IMR-90 (cell line): ENCODE data around the gene FAM177A1. TPM values are rescaled to one million over a fixed set of nuclear protein-coding genes. Genes with fewer than 3 reads are reported as not detected.

Source experiments
- ATAC-seq: fragments of 200-7000 bp; cut with Tn5 transposase; 2 replicates; pipeline ENCODE4 v1.9.1; 2020; ENCODE audit warnings: low read depth, mild to moderate bottlenecking, moderate library complexity
- BruUV-seq: library from RNA; stranded (reverse); fragments of 400-500 nt; replicated peaks from 2 replicates; lab custom pipeline; 2021; lab: Mats Ljungman, UMichigan
- CTCF ChIA-PET: fragments of 300-600 bp; formaldehyde crosslinking; extraction: SDS; loops from one replicate; lab custom pipeline; 2021; ENCODE audit warnings: antibody characterized with exemption; lab: Yijun Ruan, JAX
- POLR2A ChIA-PET: fragments of 300-600 bp; sonication (Branson Sonifier 250); formaldehyde crosslinking; loops from one replicate; lab custom pipeline; 2022; ENCODE audit warnings: antibody characterized with exemption; ENCODE audit not compliant: unreplicated experiment; lab: Charles Lee
- DNase-seq: peaks from one replicate; pipeline ENCODE4 v3.0.0; 2013
- H2AFZ ChIP-seq: replicated peaks from 2 replicates; pipeline ENCODE3; 2013; ENCODE audit warnings: low read length, mild to moderate bottlenecking; ENCODE audit not compliant: poor library complexity
- H2AK5ac ChIP-seq: 2 replicates; pipeline ENCODE4 v1.6.1; 2013; ENCODE audit warnings: low read depth, low read length, inconsistent platforms
- H2AK9ac ChIP-seq: replicated peaks from 2 replicates; pipeline ENCODE3; 2013; ENCODE audit warnings: mild to moderate bottlenecking, low read depth, low read length, moderate library complexity; ENCODE audit not compliant: poor library complexity
- H2BK120ac ChIP-seq: 2 replicates; pipeline ENCODE4 v1.6.1; 2013; ENCODE audit warnings: low read depth, low read length, inconsistent platforms
- H2BK15ac ChIP-seq: 3 replicates; pipeline ENCODE4 v1.6.1; 2013; ENCODE audit warnings: low read depth, low read length, inconsistent platforms
- H2BK20ac ChIP-seq: 2 replicates; pipeline ENCODE4 v1.6.1; 2013; ENCODE audit warnings: low read depth, mild to moderate bottlenecking, inconsistent platforms, low read length, moderate library complexity
- H2BK5ac ChIP-seq: 2 replicates; pipeline ENCODE4 v1.6.1; 2013; ENCODE audit warnings: mild to moderate bottlenecking, low read depth, low read length, inconsistent platforms; ENCODE audit not compliant: poor library complexity, severe bottlenecking
- H3K14ac ChIP-seq: replicated peaks from 2 replicates; pipeline ENCODE4 v1.6.1; 2013; ENCODE audit warnings: low read depth, low read length, inconsistent platforms
- H3K18ac ChIP-seq: 2 replicates; pipeline ENCODE4 v1.6.1; 2013; ENCODE audit warnings: low read depth, low read length, control low read depth
- H3K23ac ChIP-seq: 2 replicates; pipeline ENCODE4 v1.6.1; 2013; ENCODE audit warnings: low read depth, low read length, inconsistent platforms
- H3K27ac ChIP-seq: 2 replicates; pipeline ENCODE4 v1.5.1; 2013; ENCODE audit warnings: mild to moderate bottlenecking, control low read depth, low read length; ENCODE audit not compliant: insufficient read depth
- H3K27me3 ChIP-seq: 2 replicates; pipeline ENCODE4 v1.6.1; 2013; ENCODE audit warnings: low read length; ENCODE audit not compliant: control insufficient read depth, insufficient read depth
- H3K36me3 ChIP-seq: 2 replicates; pipeline ENCODE4 v1.6.1; 2013; ENCODE audit warnings: low read length, mixed read lengths; ENCODE audit not compliant: control insufficient read depth, insufficient read depth
- H3K4ac ChIP-seq: 2 replicates; pipeline ENCODE4 v1.6.1; 2013; ENCODE audit warnings: low read depth, low read length, inconsistent platforms
- H3K4me1 ChIP-seq: 2 replicates; pipeline ENCODE4 v1.6.1; 2013; ENCODE audit warnings: low read length, mixed read lengths; ENCODE audit not compliant: control insufficient read depth, insufficient read depth
- H3K4me2 ChIP-seq: 2 replicates; pipeline ENCODE4 v1.6.1; 2013; ENCODE audit warnings: low read depth, mild to moderate bottlenecking, control low read depth, low read length, moderate library complexity
- H3K4me3 ChIP-seq: 2 replicates; pipeline ENCODE4 v1.5.1; 2013; ENCODE audit warnings: low read depth, mild to moderate bottlenecking, control low read depth, low read length, moderate library complexity; ENCODE audit not compliant: insufficient read depth
- H3K56ac ChIP-seq: 2 replicates; pipeline ENCODE4 v1.6.1; 2013; ENCODE audit warnings: low read length, inconsistent platforms; ENCODE audit not compliant: insufficient read depth; ENCODE audit errors: extremely low read depth
- H3K79me1 ChIP-seq, 2 experiments: 2 replicates each; pipeline ENCODE4 v1.6.1; 2013; ENCODE audit warnings: low read length in 2 of 2, inconsistent platforms in 1 of 2, low read depth in 1 of 2
- H3K9ac ChIP-seq: 2 replicates; pipeline ENCODE4 v1.6.1; 2013; ENCODE audit warnings: low read depth, low read length, control low read depth
- H3K9me1 ChIP-seq: 2 replicates; pipeline ENCODE4 v1.6.1; 2013; ENCODE audit warnings: low read length, inconsistent platforms; ENCODE audit not compliant: insufficient read depth
- H3K9me3 ChIP-seq: 2 replicates; pipeline ENCODE4 v1.6.1; 2013; ENCODE audit warnings: low read length; ENCODE audit not compliant: control insufficient read depth, insufficient read depth
- H4K20me1 ChIP-seq: 2 replicates; pipeline ENCODE4 v1.6.1; 2013; ENCODE audit warnings: low read length, inconsistent platforms; ENCODE audit not compliant: insufficient read depth
- H4K5ac ChIP-seq: 2 replicates; pipeline ENCODE4 v1.6.1; 2013; ENCODE audit warnings: mild to moderate bottlenecking, low read depth, low read length, control low read depth
- H4K8ac ChIP-seq, 2 experiments: 2 replicates each; pipeline ENCODE4 v1.6.1; 2013; ENCODE audit warnings: low read depth in 2 of 2, low read length in 2 of 2, control low read depth in 1 of 2, inconsistent platforms in 1 of 2
- H4K91ac ChIP-seq: 2 replicates; pipeline ENCODE4 v1.6.1; 2013; ENCODE audit warnings: low read depth, low read length, inconsistent platforms; ENCODE audit not compliant: insufficient read depth
- BHLHE40 ChIP-seq: fragments of 150-350 bp; IDR thresholded peaks from 2 replicates; pipeline ENCODE4 v1.6.1; 2016; ENCODE audit warnings: mild to moderate bottlenecking, low read depth, low read length
- CEBPB ChIP-seq: IDR thresholded peaks from 2 replicates; pipeline ENCODE4 v1.6.1; 2012; ENCODE audit warnings: low read depth, low read length, improper control_type of control experiment
- CHD1 ChIP-seq: IDR thresholded peaks from 2 replicates; pipeline ENCODE4 v1.6.1; 2012; ENCODE audit warnings: low read depth, low read length, improper control_type of control experiment
- CTCF ChIP-seq: conservative IDR thresholded peaks from 2 replicates; pipeline ENCODE4 v1.5.1; 2012; ENCODE audit warnings: mild to moderate bottlenecking, low read depth, low read length, improper control_type of control experiment
- ELK1 ChIP-seq: fragments of 150-350 bp; IDR thresholded peaks from 2 replicates; pipeline ENCODE4 v1.6.1; 2016; ENCODE audit warnings: low read depth, mild to moderate bottlenecking, low read length, moderate library complexity, borderline replicate concordance
- FOS ChIP-seq: fragments of 150-350 bp; IDR thresholded peaks from 2 replicates; pipeline ENCODE4 v1.6.1; 2016; ENCODE audit warnings: low read depth, low read length
- MAFK ChIP-seq: IDR thresholded peaks from 2 replicates; pipeline ENCODE4 v1.6.1; 2012; ENCODE audit warnings: low read depth, low read length, improper control_type of control experiment
- MXI1 ChIP-seq: IDR thresholded peaks from 2 replicates; pipeline ENCODE4 v1.6.1; 2012; ENCODE audit warnings: low read depth, mild to moderate bottlenecking, low read length, moderate library complexity, borderline replicate concordance
- NFE2L2 ChIP-seq: fragments of 150-350 bp; IDR thresholded peaks from 2 replicates; pipeline ENCODE4 v1.6.1; 2016; ENCODE audit warnings: low read depth, mild to moderate bottlenecking, low read length
- POLR2A ChIP-seq: IDR thresholded peaks from 2 replicates; pipeline ENCODE4 v1.6.1; 2012; ENCODE audit warnings: mild to moderate bottlenecking, low read depth, low read length
- RAD21 ChIP-seq: IDR thresholded peaks from 2 replicates; pipeline ENCODE4 v1.6.1; 2012; ENCODE audit warnings: low read length, improper control_type of control experiment
- RCOR1 ChIP-seq: IDR thresholded peaks from 2 replicates; pipeline ENCODE4 v1.6.1; 2012; ENCODE audit warnings: mild to moderate bottlenecking, low read length, improper control_type of control experiment; ENCODE audit not compliant: insufficient replicate concordance
- RFX5 ChIP-seq: IDR thresholded peaks from 2 replicates; pipeline ENCODE4 v1.8.0; 2012; ENCODE audit warnings: low read depth, mild to moderate bottlenecking, low read length, moderate library complexity
- SMC3 ChIP-seq: fragments of 150-350 bp; IDR thresholded peaks from 2 replicates; pipeline ENCODE4 v1.6.1; 2016; ENCODE audit warnings: low read depth, mild to moderate bottlenecking, antibody characterized with exemption, low read length, moderate library complexity
- WGBS, 2 experiments: methylation state at CpG; one replicate each; pipeline versions ENCODE4 v1.1.5 to v1.1.7; 2013; ENCODE audit warnings: missing lambda C conversion rate in 2 of 2; ENCODE audit not compliant: insufficient read length in 1 of 2; ENCODE audit errors: extremely low coverage in 2 of 2; 5-methylcytosine and 5-hydroxymethylcytosine counted together
- dilution Hi-C: fragments of 300-500 bp; cut with HindIII; formaldehyde crosslinking; loops from one replicate; pipeline ENCODE4 v1.14.3; 2018; ENCODE audit warnings: low sequenced_read_pairs; ENCODE audit not compliant: unreplicated experiment
- in situ Hi-C: fragments of 300-500 bp; cut with MboI; formaldehyde crosslinking; loops from 3 replicates; pipeline ENCODE4 v1.14.3; 2019; ENCODE audit warnings: low sequenced_read_pairs, inconsistent platforms, mixed read lengths
- intact Hi-C: fragments of 100-400 bp; cut with micrococcal nuclease; formaldehyde crosslinking; loops from 2 replicates; pipeline ENCODE4 v1.10.0; 2022
- polyA plus RNA-seq, 3 experiments: library from polyadenylated mRNA; depleted of rRNA; stranded (reverse); fragments of >200 nt; gene quantifications; 2 replicates each; pipeline ENCODE4 v1.2.3, GENCODE V29; 2012; ENCODE audit warnings: low replicate concordance in 1 of 3
- total RNA-seq: library from RNA; depleted of rRNA; stranded (reverse); fragments of >200 nt; gene quantifications from 2 replicates; pipeline ENCODE4 v1.2.3, GENCODE V29; 2012

Gene FAM177A1
- total and polyA plus RNA-seq, 2 of the 4 experiments (the other 2 are of a cell fraction), result 18.5 to 33.4 TPM

- no peak for ATAC-seq
- Histone ChIP-seq H3K9ac (peak overlapping the region; percentile 92), H3K4ac (0 out of 2 replicates have a peak overlapping the region, but pooled peaks have one; percentile 97), H3K14ac (no peak overlapping the region; the same call in 1 of the 2 replicates), H3K56ac (peak overlapping the region; percentile 100; the same call in 1 of the 2 replicates), H2BK15ac (no peak overlapping the region; the same call in 2 of the 3 replicates), H4K8ac (peak overlapping the region; percentile 90 to 99; a peak in 3 of 4 replicates), H3K9me1 (0 out of 2 replicates have a peak, but pooled peaks cover 3% of the 10 kb centered on the region), H4K91ac (peak overlapping the region; percentile 97; the same call in 1 of the 2 replicates), H3K4me2 (peak overlapping the region; percentile 85), H3K36me3 (peaks cover 6% of the 10 kb centered on the region), H3K79me1 (peaks cover 25 to 64% of the 10 kb centered on the region in 2 experiments), H3K4me1 (peaks cover 5% of the 10 kb centered on the region), H3K4me3 (peak overlapping the region; percentile 82), H4K5ac (peak overlapping the region; percentile 85; the same call in 1 of the 2 replicates), H2BK5ac (peak overlapping the region; percentile 93), H3K9me3 (no peaks in the 10 kb centered on the region), H2AK9ac (no peak overlapping the region), H3K23ac (peak overlapping the region; percentile 99; the same call in 1 of the 2 replicates), H2AFZ (peak overlapping the region; percentile 100), H2BK120ac (no peak overlapping the region), H3K18ac (no peak overlapping the region), H2AK5ac (no peak overlapping the region), H2BK20ac (no peak overlapping the region), H3K27me3 (no peaks in the 10 kb centered on the region), H4K20me1 (no peaks in the 10 kb centered on the region), H3K27ac (peak overlapping the region; percentile 92)
- DNase-seq, result no peak
- no CpG with 5 or more reads among the region's 3 CpGs for WGBS, 2 experiments
- in situ Hi-C loops, result no loop called here
- intact Hi-C loops, result no loop called here
- ChIA-PET POLR2A (interaction anchor here (0.9 kb wide), 1 partner anchor 169 kb away, joined by 3 read pairs; the partner anchor contains the start of gene PSMA6), CTCF (interaction anchor here (0.6 kb wide), 1 partner anchor 541 kb away, joined by 3 read pairs; no protein-coding TSS in a partner anchor)
- TF ChIP-seq NFE2L2, result no peak
- TF ChIP-seq RCOR1, result no peak
- TF ChIP-seq SMC3, result no peak
- no peak for TF ChIP-seq POLR2A
- no peak for TF ChIP-seq CTCF
- no peak for TF ChIP-seq ELK1
- TF ChIP-seq CEBPB, result no peak
- no peak for TF ChIP-seq RFX5
- no peak for TF ChIP-seq FOS
- no peak for TF ChIP-seq CHD1
- TF ChIP-seq RAD21, result no peak
- TF ChIP-seq MAFK, result no peak
- no peak for TF ChIP-seq MXI1
- no peak for TF ChIP-seq BHLHE40
- dilution Hi-C loops, result no loop called here
- no TSS peak for BruUV-seq
Observed at GRCh38 chr14:35123388-35123703, 77.3 kb downstream of the FAM177A1 start.
